Activated CD4-positive, alpha-beta T cell treated with anti-CD3 and anti-CD28 coated beads for 36 hours (primary cell): ENCODE measurements around the gene ZNF326. TPM values are rescaled to one million over a fixed set of nuclear protein-coding genes. Genes with fewer than 3 reads are reported as not detected.
"Not testable (repeated sequence)": the region's sequence is repeated elsewhere in the genome, so short reads cannot be mapped to it uniquely, and the experiment has no call there.

Source experiments
- ATAC-seq: fragments of 200-7000 bp; cut with Tn5 transposase; one replicate; pipeline ENCODE4 v1.10.0; 2021; ENCODE audit warnings: mild to moderate bottlenecking, moderate library complexity
- CTCF ChIA-PET: fragments of 350-600 bp; sonication (Branson Sonifier 250); formaldehyde crosslinking; loops from one replicate; lab custom pipeline; 2021; ENCODE audit warnings: antibody characterized with exemption; lab: Charles Lee
- POLR2A ChIA-PET: fragments of 350-600 bp; sonication (Branson Sonifier 250); formaldehyde crosslinking; loops from one replicate; lab custom pipeline; 2021; ENCODE audit warnings: antibody characterized with exemption, inconsistent platforms; lab: Charles Lee
- DNase-seq: peaks from one replicate; pipeline ENCODE4 v3.0.0-alpha.2; 2020
- H3K27ac Mint-ChIP-seq: one replicate; pipeline ENCODE4 v1.8.0; 2021; ENCODE audit warnings: mixed read lengths
- H3K27me3 Mint-ChIP-seq: one replicate; pipeline ENCODE4 v1.8.0; 2021; ENCODE audit warnings: mixed read lengths
- H3K36me3 Mint-ChIP-seq: one replicate; pipeline ENCODE4 v1.8.0; 2021; ENCODE audit warnings: low read depth, mixed read lengths
- H3K4me1 Mint-ChIP-seq: one replicate; pipeline ENCODE4 v1.8.0; 2021; ENCODE audit warnings: mixed read lengths
- H3K4me3 Mint-ChIP-seq: one replicate; pipeline ENCODE4 v1.8.0; 2021; ENCODE audit warnings: mild to moderate bottlenecking, moderate library complexity, mixed read lengths
- H3K9me3 Mint-ChIP-seq: one replicate; pipeline ENCODE4 v1.8.0; 2021; ENCODE audit warnings: low read depth, mixed read lengths
- intact Hi-C, 2 experiments: fragments of 100-400 bp; cut with DNase I in 1 of 2; cut with micrococcal nuclease in 1 of 2; formaldehyde crosslinking; loops; one replicate each; pipeline versions ENCODE4 v1.14.2 to v1.15.1; 2022 to 2024; cut with DNase I, micrococcal nuclease
- total RNA-seq, 2 experiments: library from RNA; stranded (reverse); gene quantifications; one replicate each; pipeline ENCODE4 v1.2.3, GENCODE V29; 2021

Gene ZNF326
- total RNA-seq, 2 experiments from 2014 or later: 19.4 to 20.5 TPM

DNA sequence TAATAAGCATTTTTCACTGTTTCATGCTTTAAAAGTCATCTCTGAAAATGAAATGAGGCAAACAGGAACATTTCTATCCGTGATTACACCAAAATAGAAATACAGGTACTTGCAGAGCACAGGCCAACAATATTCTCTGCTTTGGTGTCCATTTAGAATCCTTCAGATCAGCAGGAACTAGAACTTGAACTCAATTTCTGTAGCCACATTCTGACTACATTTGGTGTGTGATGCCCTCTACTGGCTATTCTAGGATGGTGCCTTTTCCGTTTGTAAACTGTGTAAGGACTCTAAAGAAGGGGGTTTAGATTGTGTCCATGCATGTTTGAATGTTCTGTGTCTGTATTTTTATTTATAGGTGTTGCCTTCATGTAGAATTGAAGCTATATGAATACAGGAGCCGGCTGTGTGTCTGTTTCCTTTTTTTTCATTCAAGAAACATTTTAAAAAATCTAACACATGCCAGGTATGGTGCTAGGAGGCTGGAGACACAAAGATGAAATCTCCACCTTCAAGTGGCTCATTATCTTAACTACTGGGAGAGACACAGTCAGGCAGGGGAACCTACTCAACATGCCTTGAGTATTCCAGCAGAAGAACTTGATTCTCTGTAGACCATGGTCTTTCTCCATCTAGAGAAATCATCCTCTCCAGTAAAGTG is 7.6 kb upstream of the ZNF326 start:
- peaks cover 11% of the 10 kb centered on the region for H3K4me1 Mint-ChIP-seq
- no peaks in the 10 kb centered on the region for H3K36me3 Mint-ChIP-seq
- intact Hi-C loops: loop anchor here (1.0 to 2.0 kb wide), 7 partner anchors 144 to 504 kb away; partner anchors contain the start of gene LRRC8C (in 1 of the 2)
- peak; percentile 90 for ATAC-seq
- H3K9me3 Mint-ChIP-seq: no peaks in the 10 kb centered on the region
- ChIA-PET POLR2A (no interaction called here), CTCF (interaction anchor here (0.6 to 3.6 kb wide), 15 partner anchors 9 to 431 kb away, joined by 3 to 21 read pairs (median 3); no protein-coding TSS in a partner anchor)
- H3K4me3 Mint-ChIP-seq: no peak overlapping the region
- H3K27me3 Mint-ChIP-seq: peaks cover 2% of the 10 kb centered on the region
- peak; percentile 54 for DNase-seq
- no peak overlapping the region for H3K27ac Mint-ChIP-seq

- intact Hi-C loops: no loop called here
- POLR2A ChIA-PET: no interaction called here
- Mint-ChIP-seq H3K4me3 (no peak overlapping the region), H3K4me1 (peaks cover 11% of the 10 kb centered on the region), H3K27ac (no peak overlapping the region), H3K27me3 (peaks cover 2% of the 10 kb centered on the region), H3K36me3 (no peaks in the 10 kb centered on the region), H3K9me3 (no peaks in the 10 kb centered on the region)
- ATAC-seq: no peak
- CTCF ChIA-PET: interaction anchor here (0.9 to 4.1 kb wide), 12 partner anchors 18 to 226 kb away, joined by 3 to 21 read pairs (median 4); no protein-coding TSS in a partner anchor
- DNase-seq: no peak
Measured at GRCh38 chr1:89989099-89989498, 5.8 kb upstream of the ZNF326 start.

- no peak for DNase-seq
- peaks cover 2% of the 10 kb centered on the region for H3K27me3 Mint-ChIP-seq
- intact Hi-C loops: loop anchor here in 1 of 2 experiments (10.0 kb wide), 1 partner anchor 385 kb away; no protein-coding TSS in a partner anchor
- ChIA-PET CTCF (interaction anchor here (1.2 to 4.1 kb wide), 5 partner anchors 156 to 226 kb away, joined by 5 to 21 read pairs (median 12); no protein-coding TSS in a partner anchor), POLR2A (no interaction called here)
- H3K36me3 Mint-ChIP-seq: no peaks in the 10 kb centered on the region
- no peak overlapping the region for H3K27ac Mint-ChIP-seq
- H3K4me1 Mint-ChIP-seq: peaks cover 11% of the 10 kb centered on the region
- no peaks in the 10 kb centered on the region for H3K9me3 Mint-ChIP-seq
- no peak overlapping the region for H3K4me3 Mint-ChIP-seq
- ATAC-seq: no peak
Measured at GRCh38 chr1:89989799-89990198, 5.1 kb upstream of the ZNF326 start.

GRCh38 chr1:89990976-89991831 is 3.7 kb upstream of the ZNF326 start:
- Mint-ChIP-seq H3K36me3 (no peaks in the 10 kb centered on the region), H3K27ac (no peak overlapping the region), H3K9me3 (no peaks in the 10 kb centered on the region), H3K27me3 (peaks cover 2% of the 10 kb centered on the region), H3K4me1 (peaks cover 13% of the 10 kb centered on the region), H3K4me3 (no peak overlapping the region)
- no peak for ATAC-seq
- CTCF ChIA-PET: interaction anchor here (0.6 to 4.1 kb wide), 5 partner anchors 37 to 210 kb away, joined by 3 to 18 read pairs (median 3); partner anchors contain the start of gene LRRC8D
- POLR2A ChIA-PET: no interaction called here
- DNase-seq: no peak
- intact Hi-C loops: loop anchor here in 1 of 2 experiments (10.0 kb wide), 1 partner anchor 386 kb away; no protein-coding TSS in a partner anchor

GRCh38 chr1:89993541-89993940 is 1.4 kb upstream of the ZNF326 start:
- Mint-ChIP-seq H3K27ac (no peak overlapping the region), H3K36me3 (peaks cover 12% of the 10 kb centered on the region), H3K27me3 (peaks cover 2% of the 10 kb centered on the region), H3K4me1 (peaks cover 35% of the 10 kb centered on the region), H3K4me3 (no peak overlapping the region), H3K9me3 (no peaks in the 10 kb centered on the region)
- intact Hi-C loops: loop anchor here in 1 of 2 experiments (10.0 kb wide), 1 partner anchor 389 kb away; no protein-coding TSS in a partner anchor
- ATAC-seq: no peak
- DNase-seq: no peak
- POLR2A ChIA-PET: no interaction called here
- CTCF ChIA-PET: interaction anchor here (0.6 to 0.8 kb wide), 2 partner anchors 139 to 166 kb away, joined by 3 to 4 read pairs; no protein-coding TSS in a partner anchor

GRCh38 chr1:89994231-89994804 is 592 bp upstream of the ZNF326 start:
- Mint-ChIP-seq H3K9me3 (no peaks in the 10 kb centered on the region), H3K4me1 (peaks cover 40% of the 10 kb centered on the region), H3K36me3 (peaks cover 17% of the 10 kb centered on the region), H3K4me3 (peak overlapping the region; percentile 94), H3K27me3 (peaks cover 2% of the 10 kb centered on the region), H3K27ac (peak overlapping the region; percentile 83)
- ChIA-PET CTCF (interaction anchor here (0.6 to 0.8 kb wide), 3 partner anchors 140 to 172 kb away, joined by 3 to 4 read pairs (median 3); no protein-coding TSS in a partner anchor), POLR2A (interaction anchor here (0.6 kb wide), 2 partner anchors 152 to 347 kb away, joined by 3 to 4 read pairs; no protein-coding TSS in a partner anchor)
- intact Hi-C loops: loop anchor here (1.0 to 10.0 kb wide), 6 partner anchors 152 to 868 kb away; partner anchors contain the start of genes GBP2 (in 1 of the 2), LRRC8C (in 1 of the 2) and LRRC8D (in 1 of the 2)
- peak; percentile 16 for DNase-seq
- ATAC-seq: no peak

DNA sequence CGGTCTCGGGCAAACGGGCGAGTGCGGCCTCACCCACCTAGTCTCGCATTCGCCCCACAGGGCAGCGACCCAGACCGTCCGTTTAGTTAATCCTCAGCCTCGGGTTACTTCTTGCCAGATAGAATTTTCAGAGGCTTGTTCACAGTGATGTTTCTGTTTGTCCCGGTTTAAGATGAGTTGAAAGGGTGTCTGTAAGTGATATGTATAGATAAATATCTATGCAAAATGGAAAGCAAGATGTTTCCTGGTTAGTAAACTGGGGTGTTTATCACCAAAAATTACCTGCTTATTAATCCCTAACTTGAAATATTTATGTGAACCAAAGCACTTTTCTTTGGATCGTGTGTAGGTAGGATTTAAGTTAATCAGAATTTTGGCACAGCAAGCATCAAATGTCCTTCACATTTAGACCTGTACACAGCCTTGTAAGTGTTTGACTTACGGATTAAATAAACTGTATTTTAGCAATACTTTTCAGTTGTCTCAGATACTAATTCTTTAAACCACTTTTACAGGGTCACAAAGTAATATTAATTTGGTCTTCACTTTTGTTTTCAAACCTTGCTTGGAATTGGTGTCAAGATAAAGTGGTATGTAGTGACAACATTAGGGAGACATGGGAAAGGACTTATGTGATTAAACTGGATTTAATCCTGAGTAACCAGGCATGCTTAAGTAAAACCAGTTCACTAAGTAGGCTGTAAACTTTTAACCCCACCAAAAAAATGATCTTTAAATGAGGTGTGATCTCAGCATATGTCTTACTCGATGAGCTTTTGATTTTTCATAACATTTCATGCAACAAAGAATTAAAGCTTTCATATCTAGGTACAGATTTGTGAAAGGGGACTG is 914 bp downstream of the ZNF326 start:
- H3K4me3 Mint-ChIP-seq: peak overlapping the region; percentile 94
- intact Hi-C loops: loop anchor here (1.0 to 10.0 kb wide), 15 partner anchors 153 to 1506 kb away; partner anchors contain the start of genes LRRC8B (in 2 of the 2), LRRC8D (in 2 of the 2), CDC7 (in 1 of the 2) and GBP2 (in 1 of the 2)
- peaks cover 46% of the 10 kb centered on the region for H3K4me1 Mint-ChIP-seq
- no peaks in the 10 kb centered on the region for H3K9me3 Mint-ChIP-seq
- no peak for ATAC-seq
- peaks cover 17% of the 10 kb centered on the region for H3K36me3 Mint-ChIP-seq
- H3K27ac Mint-ChIP-seq: peak overlapping the region; percentile 92
- POLR2A ChIA-PET: no interaction called here
- DNase-seq: no peak
- CTCF ChIA-PET: interaction anchor here (1.0 kb wide), 1 partner anchor 8 kb away, joined by 3 read pairs; no protein-coding TSS in a partner anchor
- H3K27me3 Mint-ChIP-seq: no peaks in the 10 kb centered on the region

DNA sequence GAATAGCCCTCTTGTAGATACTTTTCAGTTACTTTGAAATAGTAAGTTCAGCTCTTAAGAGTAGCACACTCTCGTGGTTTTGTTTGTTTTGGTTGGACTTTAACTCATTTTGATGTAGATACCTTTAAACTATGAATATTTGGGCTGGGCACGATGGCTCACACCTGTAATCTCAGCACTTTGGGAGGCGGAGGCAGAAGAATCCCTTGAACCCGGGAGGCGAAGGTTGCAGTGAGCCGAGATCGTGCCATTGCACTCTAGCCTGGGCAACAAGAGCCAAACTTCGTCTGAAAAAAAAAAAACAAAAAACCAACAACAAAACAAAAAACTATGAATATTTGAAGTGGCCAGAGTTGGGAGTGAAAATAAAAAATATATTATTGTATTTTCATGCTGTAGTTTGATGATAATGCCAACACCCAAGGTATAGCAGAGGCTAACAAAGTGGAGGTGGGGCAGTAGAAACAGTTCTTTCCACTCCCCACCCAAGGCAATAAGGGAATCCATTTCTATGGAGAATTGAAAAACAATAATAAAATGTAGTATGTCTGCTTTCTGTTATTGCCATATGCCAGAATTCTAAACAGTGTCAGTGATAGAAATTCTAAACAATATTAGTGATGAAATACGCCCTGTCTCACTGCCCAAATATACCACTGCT is 1.7 kb downstream of the ZNF326 start:
- intact Hi-C loops: loop anchor here (5.0 to 10.0 kb wide), 8 partner anchors 279 to 1506 kb away; partner anchors contain the start of genes CDC7 (in 1 of the 2), GTF2B (in 1 of the 2), LRRC8B (in 1 of the 2) and LRRC8C (in 1 of the 2)
- peaks cover 44% of the 10 kb centered on the region for H3K4me1 Mint-ChIP-seq
- H3K4me3 Mint-ChIP-seq: peak overlapping the region; percentile 94
- no peaks in the 10 kb centered on the region for H3K9me3 Mint-ChIP-seq
- ATAC-seq (no peak), DNase-seq (no peak)
- ChIA-PET POLR2A (no interaction called here), CTCF (interaction anchor here (1.0 kb wide), 1 partner anchor 9 kb away, joined by 3 read pairs; no protein-coding TSS in a partner anchor)
- peak overlapping the region; percentile 51 for H3K27ac Mint-ChIP-seq
- H3K36me3 Mint-ChIP-seq: peaks cover 20% of the 10 kb centered on the region
- no peaks in the 10 kb centered on the region for H3K27me3 Mint-ChIP-seq

DNA sequence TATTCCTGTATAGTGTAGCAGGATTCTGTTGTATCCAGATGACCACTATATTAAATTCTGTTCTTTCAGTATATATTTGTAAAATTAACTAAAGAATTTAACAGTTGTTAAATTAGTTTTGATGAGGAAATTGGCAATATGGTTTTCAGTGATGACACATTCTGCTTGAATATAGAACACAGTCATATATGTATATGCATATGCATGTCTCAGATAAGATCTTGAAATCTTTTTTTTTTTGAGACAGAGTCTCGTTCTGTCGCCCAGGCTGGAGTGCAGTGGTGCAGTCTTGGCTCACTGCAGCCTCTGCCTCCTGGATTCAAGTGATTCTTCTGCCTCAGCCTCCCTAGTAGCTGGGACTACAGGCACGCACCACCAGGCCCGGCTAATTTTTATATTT is 2.2 kb downstream of the ZNF326 start:
- ATAC-seq, POLR2A ChIA-PET, H3K27ac Mint-ChIP-seq, H3K27me3 Mint-ChIP-seq, H3K9me3 Mint-ChIP-seq: not testable (repeated sequence)
- Mint-ChIP-seq H3K4me1 (peaks cover 39% of the 10 kb centered on the region), H3K36me3 (peaks cover 20% of the 10 kb centered on the region), H3K4me3 (peak overlapping the region; percentile 51)
- intact Hi-C loops: loop anchor here (5.0 to 10.0 kb wide), 8 partner anchors 280 to 1505 kb away; partner anchors contain the start of genes CDC7 (in 1 of the 2), GTF2B (in 1 of the 2), LRRC8B (in 1 of the 2) and LRRC8C (in 1 of the 2)
- CTCF ChIA-PET: interaction anchor here (2.0 kb wide), 1 partner anchor 10 kb away, joined by 7 read pairs; no protein-coding TSS in a partner anchor
- DNase-seq: peak; percentile 17
